ENCODE data around the gene KIF14.
"Not testable (repeated sequence)": the region's sequence is repeated elsewhere in the genome, so short reads cannot be mapped to it uniquely, and the experiment has no call there.

KIF14 gene

GRCh38 chr1:200564319-200564718 lies 56.2 kb downstream of the KIF14 start:
- DNase-seq = peak; percentile 19
- Histone ChIP-seq H3K27ac (ENCODE audit: low read depth, low read length) (no peak overlapping the region), H3K9ac (ENCODE audit: low read length) (no peak overlapping the region), H2BK5ac (ENCODE audit: low read length) (no peak overlapping the region), H3K36me3 (ENCODE audit: control insufficient read depth, insufficient read depth, low read length) (no peaks in the 10 kb centered on the region), H3K4ac (ENCODE audit: low read depth, low read length) (no peak overlapping the region), H3K56ac (ENCODE audit: low read length) (no peak overlapping the region), H3K79me2 (ENCODE audit: control insufficient read depth, insufficient read depth, low read length) (no peaks in the 10 kb centered on the region), H3K23ac (ENCODE audit: low read length) (no peak overlapping the region), H2BK15ac (replicated peaks; ENCODE audit: low read depth) (no peak overlapping the region), H3K27me3 (ENCODE audit: insufficient read depth, low read length, poor library complexity) (no peaks in the 10 kb centered on the region), H4K5ac (ENCODE audit: low read length) (no peak overlapping the region), H3K79me1 (ENCODE audit: low read length) (no peaks in the 10 kb centered on the region), H3K4me3 (ENCODE audit: low read length) (no peak overlapping the region), H4K8ac (ENCODE audit: low read depth, low read length) (no peak overlapping the region), H2BK120ac (ENCODE audit: low read depth, low read length) (no peak overlapping the region), H2AK5ac (ENCODE audit: low read length) (no peak overlapping the region), H3K4me2 (ENCODE audit: low read length) (no peak overlapping the region), H3K4me1 (ENCODE audit: control insufficient read depth, low read depth, low read length) (no peaks in the 10 kb centered on the region), H3K18ac (ENCODE audit: low read length) (no peak overlapping the region)
- WGBS (ENCODE audit: extremely low coverage, insufficient coverage, low lambda C conversion rate) = no CpG with 5 or more reads among the region's 1 CpG

- H3K36me3 ChIP-seq (ENCODE audit: control insufficient read depth, insufficient read depth, low read length) = no peaks in the 10 kb centered on the region
Measured at GRCh38 chr1:200561856-200562214, 58.7 kb downstream of the KIF14 start.

GRCh38 chr1:200558866-200559459 lies 61.6 kb downstream of the KIF14 start:
- peak; percentile 52 for DNase-seq

More at GRCh38 chr1:200561856-200562214, 58.7 kb downstream of the KIF14 start:
- Histone ChIP-seq H3K4ac (ENCODE audit: low read depth, low read length) (no peak overlapping the region), H2BK5ac (ENCODE audit: low read length) (no peak overlapping the region), H4K5ac (ENCODE audit: low read length) (no peak overlapping the region), H2BK15ac (replicated peaks; ENCODE audit: low read depth) (no peak overlapping the region), H4K8ac (ENCODE audit: low read depth, low read length) (no peak overlapping the region), H3K23ac (ENCODE audit: low read length) (no peak overlapping the region), H3K4me2 (ENCODE audit: low read length) (no peak overlapping the region), H3K4me1 (ENCODE audit: control insufficient read depth, low read depth, low read length) (no peaks in the 10 kb centered on the region), H3K79me2 (ENCODE audit: control insufficient read depth, insufficient read depth, low read length) (no peaks in the 10 kb centered on the region), H3K27me3 (ENCODE audit: insufficient read depth, low read length, poor library complexity) (no peaks in the 10 kb centered on the region), H3K79me1 (ENCODE audit: low read length) (no peaks in the 10 kb centered on the region), H2AK5ac (ENCODE audit: low read length) (no peak overlapping the region), H3K4me3 (ENCODE audit: low read length) (no peak overlapping the region), H3K9ac (ENCODE audit: low read length) (no peak overlapping the region), H2BK120ac (ENCODE audit: low read depth, low read length) (no peak overlapping the region), H3K56ac (ENCODE audit: low read length) (no peak overlapping the region), H3K27ac (ENCODE audit: low read depth, low read length) (no peak overlapping the region), H3K18ac (ENCODE audit: low read length) (no peak overlapping the region)
- no CpG with 5 or more reads among the region's 1 CpG for WGBS (ENCODE audit: extremely low coverage, insufficient coverage, low lambda C conversion rate)
- no peak for DNase-seq

GRCh38 chr1:200556002-200556401 lies 64.5 kb downstream of the KIF14 start:
- H3K56ac ChIP-seq (ENCODE audit: low read length) = no peak overlapping the region
- H4K8ac ChIP-seq (ENCODE audit: low read depth, low read length) = no peak overlapping the region
- no peaks in the 10 kb centered on the region for H3K36me3 ChIP-seq (ENCODE audit: control insufficient read depth, insufficient read depth, low read length)
- no peaks in the 10 kb centered on the region for H3K4me1 ChIP-seq (ENCODE audit: control insufficient read depth, low read depth, low read length)
- peak; percentile 24 for DNase-seq
- H2BK5ac ChIP-seq (ENCODE audit: low read length) = no peak overlapping the region
- no peaks in the 10 kb centered on the region for H3K27me3 ChIP-seq (ENCODE audit: insufficient read depth, low read length, poor library complexity)
- H3K27ac ChIP-seq (ENCODE audit: low read depth, low read length) = no peak overlapping the region
- no peak overlapping the region for H4K5ac ChIP-seq (ENCODE audit: low read length)
- no peaks in the 10 kb centered on the region for H3K79me2 ChIP-seq (ENCODE audit: control insufficient read depth, insufficient read depth, low read length)
- no peak overlapping the region for H3K9ac ChIP-seq (ENCODE audit: low read length)
- no peak overlapping the region for H2AK5ac ChIP-seq (ENCODE audit: low read length)
- no peak overlapping the region for H3K4ac ChIP-seq (ENCODE audit: low read depth, low read length)
- no peak overlapping the region for H2BK15ac ChIP-seq (replicated peaks; ENCODE audit: low read depth)
- no peak overlapping the region for H3K18ac ChIP-seq (ENCODE audit: low read length)
- no peak overlapping the region for H3K4me2 ChIP-seq (ENCODE audit: low read length)
- no peak overlapping the region for H3K4me3 ChIP-seq (ENCODE audit: low read length)
- no peak overlapping the region for H3K23ac ChIP-seq (ENCODE audit: low read length)
- H2BK120ac ChIP-seq (ENCODE audit: low read depth, low read length) = no peak overlapping the region
- no peaks in the 10 kb centered on the region for H3K79me1 ChIP-seq (ENCODE audit: low read length)

More at GRCh38 chr1:200558866-200559459, 61.6 kb downstream of the KIF14 start:
- Histone ChIP-seq H3K4me1 (ENCODE audit: control insufficient read depth, low read depth, low read length) (no peaks in the 10 kb centered on the region), H3K18ac (ENCODE audit: low read length) (no peak overlapping the region), H3K4ac (ENCODE audit: low read depth, low read length) (no peak overlapping the region), H3K79me2 (ENCODE audit: control insufficient read depth, insufficient read depth, low read length) (no peaks in the 10 kb centered on the region), H2BK15ac (replicated peaks; ENCODE audit: low read depth) (no peak overlapping the region), H3K9ac (ENCODE audit: low read length) (no peak overlapping the region), H3K27ac (ENCODE audit: low read depth, low read length) (no peak overlapping the region), H3K4me3 (ENCODE audit: low read length) (no peak overlapping the region), H4K5ac (ENCODE audit: low read length) (no peak overlapping the region), H3K4me2 (ENCODE audit: low read length) (no peak overlapping the region), H2BK5ac (ENCODE audit: low read length) (no peak overlapping the region), H3K36me3 (ENCODE audit: control insufficient read depth, insufficient read depth, low read length) (no peaks in the 10 kb centered on the region), H2BK120ac (ENCODE audit: low read depth, low read length) (no peak overlapping the region), H2AK5ac (ENCODE audit: low read length) (no peak overlapping the region), H3K23ac (ENCODE audit: low read length) (no peak overlapping the region), H3K79me1 (ENCODE audit: low read length) (no peaks in the 10 kb centered on the region), H3K27me3 (ENCODE audit: insufficient read depth, low read length, poor library complexity) (no peaks in the 10 kb centered on the region), H4K8ac (ENCODE audit: low read depth, low read length) (no peak overlapping the region), H3K56ac (ENCODE audit: low read length) (no peak overlapping the region)
- WGBS (ENCODE audit: extremely low coverage, insufficient coverage, low lambda C conversion rate) = no CpG with 5 or more reads among the region's 2 CpGs

- H3K36me3 ChIP-seq (ENCODE audit: control insufficient read depth, insufficient read depth, low read length); H4K5ac ChIP-seq (ENCODE audit: low read length); H2AK5ac ChIP-seq (ENCODE audit: low read length); H3K4me1 ChIP-seq (ENCODE audit: control insufficient read depth, low read depth, low read length); H2BK120ac ChIP-seq (ENCODE audit: low read depth, low read length); DNase-seq; H2BK5ac ChIP-seq (ENCODE audit: low read length); H3K4me2 ChIP-seq (ENCODE audit: low read length); H3K27me3 ChIP-seq (ENCODE audit: insufficient read depth, low read length, poor library complexity); H3K79me1 ChIP-seq (ENCODE audit: low read length); H3K4me3 ChIP-seq (ENCODE audit: low read length); H3K23ac ChIP-seq (ENCODE audit: low read length); H4K8ac ChIP-seq (ENCODE audit: low read depth, low read length); H3K4ac ChIP-seq (ENCODE audit: low read depth, low read length); H3K56ac ChIP-seq (ENCODE audit: low read length); H3K18ac ChIP-seq (ENCODE audit: low read length); H2BK15ac ChIP-seq (replicated peaks; ENCODE audit: low read depth); H3K27ac ChIP-seq (ENCODE audit: low read depth, low read length); H3K79me2 ChIP-seq (ENCODE audit: control insufficient read depth, insufficient read depth, low read length); H3K9ac ChIP-seq (ENCODE audit: low read length): not testable (repeated sequence)
- WGBS (ENCODE audit: extremely low coverage, insufficient coverage, low lambda C conversion rate) = no CpG with 5 or more reads among the region's 6 CpGs
Measured at GRCh38 chr1:200552737-200553136, 67.8 kb downstream of the KIF14 start.

GRCh38 chr1:200550367-200550766 lies 70.2 kb downstream of the KIF14 start:
- DNase-seq = no peak
- no peak overlapping the region for H3K23ac ChIP-seq (ENCODE audit: low read length)
- H2AK5ac ChIP-seq (ENCODE audit: low read length) = no peak overlapping the region
- no peak overlapping the region for H4K8ac ChIP-seq (ENCODE audit: low read depth, low read length)
- no peak overlapping the region for H3K56ac ChIP-seq (ENCODE audit: low read length)
- no peaks in the 10 kb centered on the region for H3K27me3 ChIP-seq (ENCODE audit: insufficient read depth, low read length, poor library complexity)
- H2BK15ac ChIP-seq (replicated peaks; ENCODE audit: low read depth) = no peak overlapping the region
- no peak overlapping the region for H3K27ac ChIP-seq (ENCODE audit: low read depth, low read length)
- H4K5ac ChIP-seq (ENCODE audit: low read length) = no peak overlapping the region
- H3K79me1 ChIP-seq (ENCODE audit: low read length) = no peaks in the 10 kb centered on the region
- no peak overlapping the region for H2BK5ac ChIP-seq (ENCODE audit: low read length)
- no peak overlapping the region for H2BK120ac ChIP-seq (ENCODE audit: low read depth, low read length)
- no peaks in the 10 kb centered on the region for H3K36me3 ChIP-seq (ENCODE audit: control insufficient read depth, insufficient read depth, low read length)
- no peak overlapping the region for H3K4me2 ChIP-seq (ENCODE audit: low read length)
- H3K4me3 ChIP-seq (ENCODE audit: low read length) = no peak overlapping the region
- H3K18ac ChIP-seq (ENCODE audit: low read length) = no peak overlapping the region
- no peaks in the 10 kb centered on the region for H3K79me2 ChIP-seq (ENCODE audit: control insufficient read depth, insufficient read depth, low read length)
- no peak overlapping the region for H3K4ac ChIP-seq (ENCODE audit: low read depth, low read length)
- H3K9ac ChIP-seq (ENCODE audit: low read length) = no peak overlapping the region
- H3K4me1 ChIP-seq (ENCODE audit: control insufficient read depth, low read depth, low read length) = no peaks in the 10 kb centered on the region
